SU-DHL-6 (cell line): Measurements from ENCODE around the gene LHB.
A peak's percentile ranks its signal among the peaks of the same experiment; 100 is the strongest.
"Not testable (repeated sequence)": the region's sequence is repeated elsewhere in the genome, so short reads cannot be mapped to it uniquely, and the experiment has no call there.

Experiments
- H2AFZ ChIP-seq: fragments of 200-600 bp; sonication (generic); 2 replicates; pipeline ENCODE4 v1.6.1; 2014; ENCODE audit warnings: low read depth, mild to moderate bottlenecking, moderate library complexity, mixed read lengths, antibody characterized with exemption, low read length; ENCODE audit not compliant: severe bottlenecking
- H3F3A ChIP-seq: fragments of 200-600 bp; shearing (Covaris generic); 2 replicates; pipeline ENCODE4 v1.6.0; 2016; ENCODE audit warnings: antibody characterized with exemption, mild to moderate bottlenecking; ENCODE audit not compliant: insufficient read depth
- H3K27ac ChIP-seq: fragments of 200-600 bp; sonication (generic); 2 replicates; pipeline ENCODE4 v1.5.1; 2016; ENCODE audit warnings: low read depth, mild to moderate bottlenecking, low read length, moderate library complexity, mixed read lengths
- H3K27me3 ChIP-seq: fragments of 200-600 bp; sonication (generic), shearing (Covaris generic); 2 replicates; pipeline ENCODE4 v1.6.0; 2014; ENCODE audit warnings: mild to moderate bottlenecking, low read length
- H3K36me3 ChIP-seq: fragments of 200-600 bp; sonication (generic); 2 replicates; pipeline ENCODE4 v1.6.1; 2014; ENCODE audit warnings: mild to moderate bottlenecking, low read length, mixed read lengths
- H3K4me2 ChIP-seq: fragments of 300-600, 200-600 bp; shearing (Covaris generic), sonication (generic); 2 replicates; pipeline ENCODE4 v1.6.0; 2014; ENCODE audit warnings: low read length, low read depth, mild to moderate bottlenecking; ENCODE audit not compliant: poor library complexity, severe bottlenecking
- H3K4me3 ChIP-seq: fragments of 200-600 bp; sonication (generic); 2 replicates; pipeline ENCODE4 v1.5.1; 2014; ENCODE audit warnings: antibody characterized with exemption, low read length, mild to moderate bottlenecking, mixed read lengths; ENCODE audit not compliant: insufficient read depth, poor library complexity, severe bottlenecking
- H3K79me2 ChIP-seq: fragments of 200-600 bp; sonication (generic); 2 replicates; pipeline ENCODE4 v1.6.1; 2014; ENCODE audit warnings: mild to moderate bottlenecking, low read length, moderate library complexity; ENCODE audit not compliant: insufficient read depth
- H3K9ac ChIP-seq: fragments of 200-600 bp; sonication (generic); 2 replicates; pipeline ENCODE4 v1.7.0; 2014; ENCODE audit warnings: mild to moderate bottlenecking, low read length
- H3K9me2 ChIP-seq: fragments of 200-600 bp; sonication (generic); replicated peaks from 2 replicates; pipeline ENCODE4 v1.6.1; 2014; ENCODE audit warnings: low read length; ENCODE audit not compliant: insufficient read depth
- H3K9me3 ChIP-seq: fragments of 200-600 bp; sonication (generic); 2 replicates; pipeline ENCODE4 v1.6.1; 2014; ENCODE audit warnings: low read length, mixed read lengths; ENCODE audit not compliant: insufficient read depth
- H4K20me1 ChIP-seq: fragments of 200-600 bp; sonication (generic); 2 replicates; pipeline ENCODE4 v1.6.1; 2014; ENCODE audit warnings: low read depth, mild to moderate bottlenecking, antibody characterized with exemption, low read length, moderate library complexity, mixed read lengths
- EZH2phosphoT487 ChIP-seq: fragments of 200-600 bp; sonication (generic), shearing (Covaris generic); conservative IDR thresholded peaks from 2 replicates; pipeline ENCODE4 v1.6.1; 2018; ENCODE audit warnings: mild to moderate bottlenecking, antibody characterized with exemption, low read length, moderate library complexity, mixed read lengths
- TF ChIP-seq, protein P1 (sequence below): fragments of 200-600 bp; sonication (generic); IDR thresholded peaks from one replicate; pipeline ENCODE4 v1.5.1; 2017; ENCODE audit warnings: antibody characterized with exemption, mild to moderate bottlenecking, low read length, moderate library complexity; ENCODE audit not compliant: insufficient read depth, poor library complexity, severe bottlenecking

The LHB gene

GRCh38 chr19:49056101-49056901 lies 39.4 kb upstream of the LHB start:
- Histone ChIP-seq H3K9ac (0 out of 2 replicates have a peak overlapping the region, but pooled peaks have one; percentile 21), H3K4me3 (peak overlapping the region; percentile 45), H3K27me3 (no peaks in the 10 kb centered on the region)

GRCh38 chr19:49050376-49051033 lies 33.6 kb upstream of the LHB start:
- not testable (repeated sequence) for H3K4me2 ChIP-seq, H3K27me3 ChIP-seq, H3K27ac ChIP-seq, H3K9me2 ChIP-seq, H4K20me1 ChIP-seq, H3K4me3 ChIP-seq, H3K9me3 ChIP-seq, H3F3A ChIP-seq, H2AFZ ChIP-seq, H3K9ac ChIP-seq, H3K79me2 ChIP-seq, H3K36me3 ChIP-seq

More at GRCh38 chr19:49056101-49056901, 39.4 kb upstream of the LHB start:
- Histone ChIP-seq H4K20me1 (no peaks in the 10 kb centered on the region), H3F3A (no peaks in the 10 kb centered on the region), H3K36me3 (no peaks in the 10 kb centered on the region), H3K9me3 (no peaks in the 10 kb centered on the region), H3K4me2 (peak overlapping the region; percentile 65), H3K27ac (no peak overlapping the region), H2AFZ (peak overlapping the region; percentile 98), H3K9me2 (no peaks in the 10 kb centered on the region), H3K79me2 (no peaks in the 10 kb centered on the region)
- TF ChIP-seq, protein P1, sequence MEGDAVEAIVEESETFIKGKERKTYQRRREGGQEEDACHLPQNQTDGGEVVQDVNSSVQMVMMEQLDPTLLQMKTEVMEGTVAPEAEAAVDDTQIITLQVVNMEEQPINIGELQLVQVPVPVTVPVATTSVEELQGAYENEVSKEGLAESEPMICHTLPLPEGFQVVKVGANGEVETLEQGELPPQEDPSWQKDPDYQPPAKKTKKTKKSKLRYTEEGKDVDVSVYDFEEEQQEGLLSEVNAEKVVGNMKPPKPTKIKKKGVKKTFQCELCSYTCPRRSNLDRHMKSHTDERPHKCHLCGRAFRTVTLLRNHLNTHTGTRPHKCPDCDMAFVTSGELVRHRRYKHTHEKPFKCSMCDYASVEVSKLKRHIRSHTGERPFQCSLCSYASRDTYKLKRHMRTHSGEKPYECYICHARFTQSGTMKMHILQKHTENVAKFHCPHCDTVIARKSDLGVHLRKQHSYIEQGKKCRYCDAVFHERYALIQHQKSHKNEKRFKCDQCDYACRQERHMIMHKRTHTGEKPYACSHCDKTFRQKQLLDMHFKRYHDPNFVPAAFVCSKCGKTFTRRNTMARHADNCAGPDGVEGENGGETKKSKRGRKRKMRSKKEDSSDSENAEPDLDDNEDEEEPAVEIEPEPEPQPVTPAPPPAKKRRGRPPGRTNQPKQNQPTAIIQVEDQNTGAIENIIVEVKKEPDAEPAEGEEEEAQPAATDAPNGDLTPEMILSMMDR = no peak
- no peak for TF ChIP-seq EZH2phosphoT487

- H3K9ac ChIP-seq, H3K4me3 ChIP-seq, H3K9me3 ChIP-seq, H3F3A ChIP-seq, H4K20me1 ChIP-seq, H3K4me2 ChIP-seq, H3K79me2 ChIP-seq, H3K27me3 ChIP-seq, H3K9me2 ChIP-seq, H3K36me3 ChIP-seq, H3K27ac ChIP-seq, H2AFZ ChIP-seq: not testable (repeated sequence)
Measured at GRCh38 chr19:49049834-49050233, 32.9 kb upstream of the LHB start.

DNA sequence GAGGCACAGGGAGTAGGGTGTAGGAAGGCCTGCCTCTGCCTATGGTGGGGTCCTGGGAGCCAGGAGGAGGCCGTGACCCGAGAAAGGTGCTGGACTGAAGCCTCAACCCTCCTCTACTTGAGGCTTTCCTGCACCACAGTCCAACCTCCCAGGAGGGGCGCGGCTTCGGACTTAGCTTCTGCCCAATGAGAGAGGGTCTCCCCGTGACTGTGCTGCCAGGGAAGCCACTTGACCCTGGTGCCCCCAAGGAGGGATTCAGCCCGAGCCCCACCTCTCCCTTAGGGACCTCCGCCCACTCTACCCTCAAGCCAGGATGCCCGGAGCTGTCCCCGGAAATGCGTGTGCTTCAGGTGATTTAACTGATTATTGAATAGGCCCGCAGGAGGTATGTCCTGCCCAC lies 32.1 kb upstream of the LHB start, which contains the start of gene CGB8:
Gene CGB8 (minus strand): TSS at position 101 of the 400 bp plus-strand sequence. CDS start 372 bp downstream, outside the sequence.
- not testable (repeated sequence) for H3F3A ChIP-seq, H3K4me2 ChIP-seq, H4K20me1 ChIP-seq, H3K36me3 ChIP-seq, H3K27me3 ChIP-seq, H3K27ac ChIP-seq, H3K79me2 ChIP-seq, H3K9ac ChIP-seq, H2AFZ ChIP-seq, H3K4me3 ChIP-seq, H3K9me3 ChIP-seq, H3K9me2 ChIP-seq

- not testable (repeated sequence) for H3K27ac ChIP-seq, H2AFZ ChIP-seq, H3K4me2 ChIP-seq, H3K4me3 ChIP-seq, H4K20me1 ChIP-seq, H3K79me2 ChIP-seq, H3K9me2 ChIP-seq, H3K27me3 ChIP-seq, H3K9me3 ChIP-seq, H3K36me3 ChIP-seq, H3K9ac ChIP-seq, H3F3A ChIP-seq
Measured at GRCh38 chr19:49043548-49043947, 26.7 kb upstream of the LHB start, which contains the start of gene CGB5. TSS of gene CGB5 (plus strand) at chr19:49043848. CDS start at chr19:49044210, 362 bp downstream.

GRCh38 chr19:49042666-49043065 lies 25.8 kb upstream of the LHB start:
- not testable (repeated sequence) for H3K9ac ChIP-seq, H4K20me1 ChIP-seq, H3F3A ChIP-seq, H3K27me3 ChIP-seq, H3K9me2 ChIP-seq, H3K27ac ChIP-seq, H3K79me2 ChIP-seq, H3K36me3 ChIP-seq, H3K9me3 ChIP-seq, H2AFZ ChIP-seq, H3K4me3 ChIP-seq, H3K4me2 ChIP-seq
